Stomach (tissue), 4 donors: ENCODE measurements around the gene SFXN2.

ENCODE experiments used
- CTCF ChIP-seq, 7 experiments: fragments of 450-650 bp in 4 of 7; fragments of 200-600 bp in 3 of 7; sonication (generic) in 3 of 7; IDR thresholded peaks; one replicate each; pipeline ENCODE4 v1.5.1; 2016 to 2019; ENCODE audit warnings: antibody characterized with exemption in 7 of 7, control low read depth in 2 of 7, mild to moderate bottlenecking in 1 of 7
- EP300 ChIP-seq: sonication (generic); formaldehyde crosslinking; IDR thresholded peaks from one replicate; pipeline ENCODE4 v1.6.1; 2017; ENCODE audit warnings: antibody characterized with exemption
- POLR2A ChIP-seq, 4 donors: fragments of 450-650 bp; IDR thresholded peaks; one replicate each; pipeline ENCODE4 v1.6.1; 2016; ENCODE audit warnings: antibody characterized with exemption in 4 of 4, control low read depth in 2 of 4, mild to moderate bottlenecking in 1 of 4, moderate library complexity in 1 of 4
- POLR2AphosphoS5 ChIP-seq, 3 donors: sonication (generic); formaldehyde crosslinking; IDR thresholded peaks; one replicate each; pipeline ENCODE4 v1.6.1; 2016; ENCODE audit warnings: antibody characterized with exemption in 3 of 3

- TF ChIP-seq POLR2A (IDR thresholded peaks at IDR 0.05) = no peak
- no peak for TF ChIP-seq CTCF (IDR thresholded peaks at IDR 0.05)
- TF ChIP-seq POLR2AphosphoS5 (IDR thresholded peaks at IDR 0.05) = no peak
- no peak for TF ChIP-seq EP300
These were observed 48.4 kb upstream of the SFXN2 start for GRCh38 chr10:102665904-102666509.
